GM13977 (cell line): Measurements from ENCODE around the gene EMC9.

Experiments
- DNase-seq: peaks from one replicate; pipeline ENCODE4 v3.0.0; 2012; ENCODE audit warnings: low spot score
- CTCF ChIP-seq: IDR thresholded peaks from 2 replicates; pipeline ENCODE4 v1.5.1; 2012; ENCODE audit warnings: mild to moderate bottlenecking, control low read depth; ENCODE audit not compliant: insufficient read depth; ENCODE audit errors: extremely low read depth, missing control alignments
- in situ Hi-C: fragments of 300-500 bp; cut with MboI; formaldehyde crosslinking; loops from one replicate; pipeline ENCODE4 v1.12.0; 2022; ENCODE audit warnings: low sequenced_read_pairs, low pct_unique_long_range_greater_than_20kb, mixed read lengths, inconsistent platforms; ENCODE audit not compliant: unreplicated experiment

EMC9 gene

GRCh38 chr14:24156840-24157239 is 15.4 kb upstream of the EMC9 start:
- DNase-seq = no peak
- no peak for TF ChIP-seq CTCF
- in situ Hi-C loops = no loop called here

DNA sequence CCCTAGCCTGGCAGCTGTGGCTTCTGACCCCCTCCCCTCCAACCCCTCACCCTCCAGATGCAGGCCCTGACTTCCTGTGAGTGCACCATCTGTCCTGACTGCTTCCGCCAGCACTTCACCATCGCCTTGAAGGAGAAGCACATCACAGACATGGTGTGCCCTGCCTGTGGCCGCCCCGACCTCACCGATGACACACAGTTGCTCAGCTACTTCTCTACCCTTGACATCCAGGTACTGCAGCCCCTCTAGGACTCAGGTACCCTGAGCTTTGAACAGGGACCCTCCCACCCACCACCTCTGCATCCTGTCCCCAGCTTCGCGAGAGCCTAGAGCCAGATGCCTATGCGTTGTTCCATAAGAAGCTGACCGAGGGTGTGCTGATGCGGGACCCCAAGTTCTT is 13.7 kb upstream of the EMC9 start:
- in situ Hi-C loops = no loop called here
- no peak for DNase-seq
- no peak for TF ChIP-seq CTCF

DNA sequence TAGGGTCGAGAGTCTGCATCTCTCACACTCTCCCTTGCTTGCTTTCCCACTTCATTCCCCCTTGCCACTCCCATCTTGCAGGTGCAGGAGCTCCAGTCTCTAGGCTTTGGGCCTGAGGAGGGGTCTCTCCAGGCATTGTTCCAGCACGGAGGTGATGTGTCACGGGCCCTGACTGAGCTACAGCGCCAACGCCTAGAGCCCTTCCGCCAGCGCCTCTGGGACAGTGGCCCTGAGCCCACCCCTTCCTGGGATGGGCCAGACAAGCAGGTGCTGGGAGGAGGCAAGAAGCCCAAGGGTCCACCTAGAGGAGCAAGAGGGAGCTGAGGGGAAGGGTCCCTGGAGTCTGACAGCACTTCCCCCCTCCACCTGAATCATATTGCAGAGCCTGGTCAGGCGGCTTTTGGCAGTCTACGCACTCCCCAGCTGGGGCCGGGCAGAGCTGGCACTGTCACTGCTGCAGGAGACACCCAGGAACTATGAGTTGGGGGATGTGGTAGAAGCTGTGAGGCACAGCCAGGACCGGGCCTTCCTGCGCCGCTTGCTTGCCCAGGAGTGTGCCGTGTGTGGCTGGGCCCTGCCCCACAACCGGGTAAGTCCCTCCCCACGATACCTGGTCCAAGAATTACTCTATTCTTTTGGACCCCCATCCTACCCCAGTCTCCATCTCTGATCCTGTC is 10.2 kb upstream of the EMC9 start:
- in situ Hi-C loops = no loop called here
- DNase-seq = no peak
- no peak for TF ChIP-seq CTCF

DNA sequence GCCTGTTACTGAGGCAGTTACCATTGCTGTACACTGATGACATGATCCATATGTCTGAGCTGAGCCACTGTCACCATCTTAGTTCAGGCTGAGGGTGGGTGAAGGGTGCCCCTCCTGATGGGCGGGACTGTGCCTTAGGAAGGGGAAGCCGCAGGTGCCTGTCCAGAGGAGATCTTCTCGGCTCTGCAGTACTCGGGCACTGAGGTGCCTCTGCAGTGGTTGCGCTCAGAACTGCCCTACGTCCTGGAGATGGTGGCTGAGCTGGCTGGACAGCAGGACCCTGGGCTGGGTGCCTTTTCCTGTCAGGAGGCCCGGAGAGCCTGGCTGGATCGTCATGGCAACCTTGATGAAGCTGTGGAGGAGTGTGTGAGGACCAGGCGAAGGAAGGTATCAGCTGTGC is 9.6 kb upstream of the EMC9 start:
- no peak for TF ChIP-seq CTCF
- DNase-seq = no peak
- in situ Hi-C loops = no loop called here

DNA sequence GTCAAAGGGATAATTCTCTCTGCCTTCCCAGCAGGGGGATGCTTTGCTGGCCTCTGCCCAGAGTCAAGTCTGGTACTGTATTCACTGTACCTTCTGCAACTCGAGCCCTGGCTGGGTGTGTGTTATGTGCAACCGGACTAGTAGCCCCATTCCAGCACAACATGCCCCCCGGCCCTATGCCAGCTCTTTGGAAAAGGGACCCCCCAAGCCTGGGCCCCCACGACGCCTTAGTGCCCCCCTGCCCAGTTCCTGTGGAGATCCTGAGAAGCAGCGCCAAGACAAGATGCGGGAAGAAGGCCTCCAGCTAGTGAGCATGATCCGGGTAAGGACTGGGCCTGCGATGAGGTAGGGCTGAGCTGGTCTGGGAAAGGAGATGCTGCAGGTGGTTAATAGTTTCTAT is 9.2 kb upstream of the EMC9 start:
- TF ChIP-seq CTCF = no peak
- DNase-seq = no peak
- in situ Hi-C loops = no loop called here

GRCh38 chr14:24150061-24150460 is 8.7 kb upstream of the EMC9 start:
- DNase-seq = no peak
- in situ Hi-C loops = no loop called here
- TF ChIP-seq CTCF = no peak
